HG03469 (cell line): Measurements from ENCODE around the gene L3HYPDH.

Experiments used
- ATAC-seq: cut with Tn5 transposase; IDR thresholded peaks from one replicate; pipeline ENCODE4 v1.9.1; 2021; ENCODE audit warnings: mild to moderate bottlenecking, moderate library complexity, moderate number of reproducible peaks; ENCODE audit not compliant: unreplicated experiment

Gene L3HYPDH

DNA sequence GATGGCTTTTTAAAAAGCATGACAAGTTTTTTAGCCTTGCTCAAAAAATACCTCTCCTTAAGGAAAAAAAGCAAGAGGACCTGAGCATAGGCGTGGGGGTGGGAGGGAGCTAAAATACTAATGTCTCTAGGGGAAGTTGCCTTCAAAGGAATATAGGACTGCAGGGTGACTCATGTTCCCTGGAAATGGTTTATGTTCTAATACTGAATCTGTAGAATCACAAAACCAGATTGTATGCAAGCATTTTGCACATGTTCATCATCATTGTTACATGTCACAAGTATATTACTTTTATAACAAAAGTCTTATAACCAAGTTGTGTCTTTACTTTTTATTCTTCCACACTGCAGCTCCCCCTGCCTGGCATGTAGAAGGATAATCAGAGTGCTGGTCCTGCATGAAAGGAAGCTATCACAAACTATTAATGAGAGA, 55.6 kb downstream of the L3HYPDH start:
- no peak for ATAC-seq

DNA sequence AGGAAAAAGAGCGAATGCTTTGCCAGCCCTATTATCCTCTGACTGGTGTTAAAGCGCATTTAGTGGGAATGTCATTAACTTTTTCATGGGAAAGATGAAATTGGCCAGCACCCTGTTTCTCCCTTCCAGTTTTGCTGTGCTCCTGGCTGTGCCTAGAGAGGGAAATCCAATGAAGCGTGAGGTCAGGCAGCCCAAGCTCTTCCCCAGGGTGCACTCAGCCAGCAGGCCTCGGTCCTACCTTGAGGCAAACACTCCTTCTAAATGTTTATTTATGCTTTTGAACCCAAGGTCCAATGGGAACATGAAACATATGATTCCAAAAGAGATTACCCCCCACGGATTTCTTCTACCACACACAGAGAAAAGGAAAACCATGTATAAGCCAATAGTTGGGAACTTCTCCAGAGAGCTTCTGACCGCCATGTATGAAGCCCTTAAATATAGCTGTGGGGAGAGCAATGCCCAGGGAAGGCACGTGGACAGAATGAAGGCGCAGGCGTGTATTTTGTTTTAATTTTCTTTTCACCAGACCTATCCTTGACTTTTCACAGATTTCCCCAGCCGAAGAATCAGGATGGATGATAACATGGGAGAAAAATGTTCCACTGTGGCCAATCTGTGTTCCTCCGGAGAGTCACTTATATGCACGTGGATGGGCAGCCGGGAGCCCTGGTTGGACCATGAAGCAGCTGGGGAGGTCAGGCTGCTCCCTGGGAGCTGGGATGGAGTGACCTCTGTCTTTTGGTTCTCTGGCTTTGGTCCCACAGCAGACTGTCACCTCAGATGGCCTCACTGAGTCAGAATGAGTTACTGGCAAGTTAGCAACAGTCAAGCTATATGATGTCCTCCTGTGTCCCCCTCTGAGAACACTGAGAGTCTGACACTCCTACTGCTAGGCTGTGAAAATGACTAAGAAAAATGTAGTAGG, 56.3 kb downstream of the L3HYPDH start:
- no peak for ATAC-seq

DNA sequence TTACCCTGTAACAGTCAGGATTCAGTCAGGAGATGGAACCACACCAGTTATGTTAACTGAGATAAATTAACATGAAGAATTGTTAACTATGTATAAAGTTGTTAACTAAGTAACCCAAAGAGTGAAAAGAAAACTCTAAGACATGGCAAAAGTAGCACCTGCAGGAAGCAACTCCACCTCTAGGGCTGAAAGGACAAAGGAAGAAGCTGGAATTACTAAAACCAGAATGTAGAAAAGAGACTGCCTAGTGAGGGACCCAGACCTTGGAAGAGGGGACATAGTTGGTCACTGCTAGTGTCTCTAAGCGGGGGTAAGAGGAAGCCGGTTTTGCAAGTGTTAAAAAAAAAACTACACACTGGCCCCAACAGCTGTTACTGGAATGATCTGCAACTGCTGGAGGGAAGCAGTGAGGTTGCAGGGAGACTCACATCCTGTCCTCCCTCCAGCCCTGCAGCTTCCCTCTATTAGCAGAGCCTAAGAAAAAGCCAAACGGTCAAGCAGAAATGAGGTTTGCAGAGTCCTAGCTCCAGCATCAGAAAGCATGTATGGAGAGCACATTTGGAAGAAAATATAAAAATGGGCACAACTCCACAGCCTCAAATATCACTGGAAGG, 58.8 kb downstream of the L3HYPDH start:
- no peak for ATAC-seq

DNA sequence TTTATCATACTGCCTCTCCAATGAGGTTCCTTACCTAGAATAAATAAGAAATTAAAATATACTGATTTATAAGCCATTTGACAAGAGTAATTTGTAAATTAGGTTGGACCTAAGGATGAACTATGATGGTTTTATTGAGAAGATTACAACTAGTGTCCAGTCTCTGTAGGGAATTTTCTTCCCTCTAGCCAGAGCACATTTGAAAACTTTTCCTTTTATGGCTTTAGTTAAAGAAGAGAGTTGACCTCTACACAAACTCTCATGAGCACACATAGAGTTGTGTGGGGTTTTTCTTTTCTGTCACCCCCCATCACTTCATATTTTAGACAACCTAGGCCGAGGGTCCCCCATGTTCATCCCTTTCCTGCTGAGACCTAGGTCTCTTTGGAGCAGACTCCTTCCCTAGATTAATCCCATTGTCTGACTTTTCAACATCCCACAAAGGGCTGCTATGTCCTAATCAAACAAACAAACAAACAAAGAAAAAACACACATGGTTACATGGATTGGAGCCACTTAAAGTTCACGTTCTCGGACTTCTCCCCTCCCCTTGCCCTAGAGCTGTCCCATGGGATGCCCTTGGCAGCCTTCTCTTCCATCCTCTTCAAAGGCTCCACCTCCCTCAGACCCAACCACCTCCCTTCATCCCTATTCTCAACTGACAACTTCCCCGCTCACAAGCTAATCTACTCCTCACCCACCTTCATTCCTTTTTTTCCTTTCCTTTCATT, 59.7 kb downstream of the L3HYPDH start:
- no peak for ATAC-seq
